Measurements from ENCODE around the gene A3GALT2.
"Not testable (repeated sequence)": the region's sequence is repeated elsewhere in the genome, so short reads cannot be mapped to it uniquely, and the experiment has no call there.

A3GALT2 gene

GRCh38 chr1:33294071-33295010, 26.6 kb downstream of the A3GALT2 start:
- H3K4me3 ChIP-seq (ENCODE audit: low read depth, low read length), result no peak overlapping the region

DNA sequence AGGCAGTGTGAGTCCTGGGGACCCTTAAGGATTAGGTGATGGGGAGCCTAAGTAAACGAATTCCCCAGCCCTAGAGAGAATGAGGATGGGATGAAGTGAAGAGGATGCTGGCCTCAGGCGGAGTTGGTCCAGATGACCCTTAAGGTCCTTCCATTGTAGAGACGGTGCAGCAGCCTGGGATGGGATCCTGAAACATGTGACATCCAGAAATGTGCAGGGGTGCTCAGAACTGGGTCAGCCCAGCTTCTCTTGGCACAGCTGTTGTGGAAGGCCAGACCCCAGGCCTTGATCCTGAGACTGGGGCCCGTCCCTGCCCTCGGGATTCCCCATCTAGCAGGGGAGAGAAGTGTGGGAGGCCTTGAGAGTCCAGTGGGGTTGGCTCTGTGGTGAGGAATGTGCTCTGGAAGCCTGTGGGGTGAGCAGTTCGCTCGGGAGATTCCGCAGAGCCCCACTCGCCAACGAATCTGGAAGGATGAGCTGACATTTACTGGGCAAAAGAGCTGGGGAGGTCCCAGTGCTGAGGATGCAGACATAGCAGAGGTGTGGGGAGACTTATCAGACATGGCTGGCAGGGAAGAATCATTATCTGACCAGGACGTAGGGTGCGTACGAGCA, 28.1 kb downstream of the A3GALT2 start:
- no peak overlapping the region for H3K4me3 ChIP-seq (ENCODE audit: low read depth, low read length)

GRCh38 chr1:33290615-33291014, 30.3 kb downstream of the A3GALT2 start:
- H3K4me3 ChIP-seq (ENCODE audit: low read depth, low read length), result not testable (repeated sequence)

GRCh38 chr1:33289858-33290154, 31.1 kb downstream of the A3GALT2 start:
- H3K4me3 ChIP-seq (ENCODE audit: low read depth, low read length), result no peak overlapping the region

DNA sequence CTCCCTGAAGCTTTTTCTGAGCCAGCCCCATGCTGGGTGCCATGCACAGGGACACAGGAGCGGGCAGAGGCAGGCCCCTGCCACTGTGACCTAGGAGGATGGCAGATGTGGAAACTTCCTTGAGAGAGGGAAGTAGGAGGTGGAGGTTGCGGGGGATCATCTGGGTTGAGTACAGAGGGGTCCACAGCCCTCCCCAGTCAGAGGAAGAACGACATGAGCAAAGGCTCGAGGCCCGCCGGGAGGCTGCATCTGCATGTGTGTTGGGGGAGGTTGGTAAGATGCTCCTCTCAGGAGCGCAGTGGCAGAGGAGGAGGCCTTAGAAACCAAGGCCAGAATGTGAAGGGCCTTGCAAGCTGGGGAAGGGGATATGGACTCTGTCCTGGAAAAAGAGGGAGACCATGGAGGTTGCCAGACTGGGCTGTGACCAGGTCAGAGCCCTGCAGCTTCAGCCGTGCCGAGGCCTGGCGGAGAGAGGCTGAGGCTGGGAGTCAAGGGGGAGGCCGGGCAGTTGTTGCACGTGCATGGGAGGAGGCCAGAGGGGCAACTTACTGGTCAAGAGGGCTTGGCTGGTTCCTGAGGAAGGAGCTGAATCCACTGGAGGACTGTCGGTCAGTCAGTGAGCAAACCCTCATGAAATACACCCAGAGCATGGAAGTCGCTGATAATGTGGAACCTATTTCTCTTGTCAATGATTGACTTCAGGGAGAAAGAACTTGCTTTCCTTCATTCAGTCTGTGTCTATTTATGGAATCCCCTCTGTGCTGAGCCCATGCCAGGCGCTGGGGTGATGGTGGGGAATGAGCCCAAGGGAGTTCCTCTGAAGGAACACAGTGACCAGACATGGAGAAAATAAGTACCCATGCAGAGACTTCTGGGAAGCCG, 31.7 kb downstream of the A3GALT2 start:
- H3K4me3 ChIP-seq (ENCODE audit: low read depth, low read length), result no peak overlapping the region

GRCh38 chr1:33287317-33287716, 33.6 kb downstream of the A3GALT2 start:
- no peak overlapping the region for H3K4me3 ChIP-seq (ENCODE audit: low read depth, low read length)

DNA sequence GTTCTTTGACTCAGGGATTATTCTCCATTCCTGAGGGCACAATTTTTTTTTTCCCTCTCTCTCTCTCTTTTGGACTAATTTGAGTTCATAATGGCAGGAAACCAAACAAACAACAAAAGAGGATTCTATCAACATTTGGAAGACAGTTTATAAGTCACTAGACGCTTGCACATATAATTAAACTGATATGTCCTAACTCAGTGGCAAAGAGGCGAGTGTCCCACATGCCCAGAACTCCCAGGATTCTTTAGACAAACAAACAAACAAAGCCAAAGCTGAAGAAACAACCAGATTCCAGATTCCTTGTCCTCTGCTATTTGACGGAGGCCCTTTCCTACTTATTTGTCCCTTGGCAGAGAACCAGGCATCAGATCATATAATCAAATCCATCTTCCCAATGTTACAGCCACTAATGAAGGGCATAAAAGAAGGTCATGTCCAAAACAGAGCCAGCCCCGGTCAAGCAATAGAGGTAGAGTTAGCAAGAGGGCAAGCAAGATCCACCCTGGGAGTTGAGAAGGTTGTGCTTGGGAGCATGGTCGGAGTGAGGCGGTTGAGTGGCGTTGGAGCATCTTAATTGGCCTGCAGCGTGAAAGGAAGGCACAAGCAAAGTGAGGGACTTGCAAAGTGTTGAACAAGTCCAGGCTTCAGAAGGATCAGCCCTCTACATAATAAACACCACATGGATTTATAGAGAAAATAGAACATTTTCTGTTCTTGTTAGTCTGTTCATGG, 34.3 kb downstream of the A3GALT2 start:
- no peak overlapping the region for H3K4me3 ChIP-seq (ENCODE audit: low read depth, low read length)

- H3K4me3 ChIP-seq (ENCODE audit: low read depth, low read length), result no peak overlapping the region
Observed at GRCh38 chr1:33284049-33284448, 36.8 kb downstream of the A3GALT2 start.

GRCh38 chr1:33282791-33283190, 38.1 kb downstream of the A3GALT2 start:
- H3K4me3 ChIP-seq (ENCODE audit: low read depth, low read length), result no peak overlapping the region

DNA sequence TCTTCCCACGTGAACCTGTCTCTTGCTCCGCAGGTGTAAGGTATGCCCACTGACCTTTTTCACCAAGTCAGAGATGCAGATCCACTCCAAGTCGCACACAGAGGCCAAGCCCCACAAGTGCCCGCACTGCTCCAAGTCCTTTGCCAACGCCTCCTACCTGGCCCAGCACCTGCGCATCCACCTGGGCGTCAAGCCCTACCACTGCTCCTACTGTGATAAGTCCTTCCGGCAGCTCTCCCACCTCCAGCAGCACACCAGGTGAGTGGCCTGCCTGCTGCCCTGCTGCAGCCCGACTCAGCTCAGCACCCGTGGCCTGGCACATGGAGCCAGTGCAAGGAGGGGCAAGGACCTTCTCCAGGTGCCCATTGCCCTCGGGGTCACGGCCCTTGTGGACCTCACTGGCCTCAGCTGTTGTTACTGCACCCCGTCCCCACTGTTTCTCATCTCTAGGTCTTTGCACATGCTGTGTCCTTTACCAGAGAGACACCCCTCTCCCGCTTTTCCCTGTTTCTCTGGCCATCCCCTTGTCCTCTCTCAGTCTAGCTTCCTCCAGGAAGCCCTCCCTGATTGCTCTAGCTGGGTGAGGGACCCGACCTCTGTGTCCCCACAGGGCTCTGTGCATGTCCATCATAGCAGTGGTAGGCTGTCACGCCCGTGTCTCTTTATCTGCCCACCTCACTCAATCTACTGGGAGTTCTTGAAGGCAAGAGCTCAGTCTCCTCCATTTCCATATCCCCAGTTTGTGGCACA, 39.2 kb downstream of the A3GALT2 start:
- no peak overlapping the region for H3K4me3 ChIP-seq (ENCODE audit: low read depth, low read length)

GRCh38 chr1:33280091-33280661, 40.7 kb downstream of the A3GALT2 start:
- no peak overlapping the region for H3K4me3 ChIP-seq (ENCODE audit: low read depth, low read length)

DNA sequence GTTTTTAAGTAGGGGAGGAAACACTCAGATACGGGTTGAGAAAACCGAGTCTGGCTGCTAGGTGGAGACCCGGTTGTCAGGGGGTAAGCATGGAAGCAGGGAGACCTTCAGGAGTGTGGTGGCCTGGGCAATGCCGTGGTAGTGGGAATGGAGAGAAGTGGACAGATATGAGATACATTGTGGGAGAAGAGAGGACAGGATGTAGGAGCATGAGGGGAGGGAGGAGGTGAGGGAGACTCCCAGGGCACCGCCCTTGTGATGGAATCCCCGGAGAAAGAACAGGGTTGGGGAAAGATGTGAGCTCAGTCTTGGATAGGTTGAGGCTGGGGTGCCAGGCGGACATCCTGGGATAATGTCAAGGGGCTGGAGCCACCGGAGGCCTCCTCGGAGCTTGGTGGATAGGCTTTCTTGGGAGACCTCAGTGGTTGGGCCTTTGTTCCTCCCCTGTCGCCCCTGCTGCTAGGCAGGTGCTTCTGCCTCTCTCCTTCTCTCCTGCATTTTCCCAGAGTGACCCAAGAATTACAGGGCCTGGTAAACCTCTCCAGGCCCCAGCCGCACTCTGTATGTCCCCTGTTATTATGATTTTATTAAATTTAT, 43.3 kb downstream of the A3GALT2 start:
- no peak overlapping the region for H3K4me3 ChIP-seq (ENCODE audit: low read depth, low read length)

- H3K4me3 ChIP-seq (ENCODE audit: low read depth, low read length), result no peak overlapping the region
Observed at GRCh38 chr1:33276573-33277298, 44.2 kb downstream of the A3GALT2 start.

DNA sequence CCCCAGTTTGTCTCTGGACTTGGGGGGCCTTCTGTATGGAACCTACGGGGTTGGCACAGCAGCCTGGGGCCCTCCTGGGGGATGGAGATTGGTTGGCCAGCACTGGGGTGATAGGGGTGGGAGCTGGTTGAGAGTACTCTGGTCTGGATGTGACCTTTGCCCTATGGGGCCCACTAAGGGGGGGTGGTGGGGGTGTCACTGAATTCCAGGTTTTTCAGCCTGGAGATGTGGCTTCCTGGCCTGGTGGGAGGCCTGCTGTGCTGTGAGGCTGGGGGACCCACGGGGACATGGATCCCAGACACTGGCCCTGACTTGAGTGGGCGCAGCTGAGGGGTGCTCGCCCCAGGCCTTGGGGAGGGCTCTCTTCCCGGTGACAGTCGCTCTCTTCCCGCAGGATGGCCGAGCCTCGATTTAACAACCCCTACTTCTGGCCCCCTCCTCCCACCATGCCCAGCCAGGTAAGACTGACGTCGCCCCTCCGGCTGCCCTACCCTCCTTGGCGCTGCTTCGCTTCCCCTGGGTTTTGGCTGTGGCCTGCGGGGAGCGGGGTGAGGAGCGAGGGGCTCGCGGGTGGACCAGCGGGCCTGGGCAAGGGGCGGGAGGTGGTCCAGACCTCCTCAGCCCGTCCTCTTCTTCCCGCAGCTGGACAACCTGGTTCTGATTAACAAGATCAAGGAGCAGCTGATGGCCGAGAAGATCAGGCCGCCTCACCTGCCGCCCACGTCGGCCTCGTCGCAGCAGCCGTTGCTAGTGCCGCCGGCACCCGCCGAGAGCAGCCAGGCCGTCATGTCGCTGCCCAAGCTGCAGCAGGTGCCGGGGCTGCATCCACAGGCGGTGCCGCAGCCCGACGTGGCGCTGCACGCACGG, 45.0 kb downstream of the A3GALT2 start:
- no peak overlapping the region for H3K4me3 ChIP-seq (ENCODE audit: low read depth, low read length)

- no peak overlapping the region for H3K4me3 ChIP-seq (ENCODE audit: low read depth, low read length)
Observed at GRCh38 chr1:33275195-33275594, 45.7 kb downstream of the A3GALT2 start.

DNA sequence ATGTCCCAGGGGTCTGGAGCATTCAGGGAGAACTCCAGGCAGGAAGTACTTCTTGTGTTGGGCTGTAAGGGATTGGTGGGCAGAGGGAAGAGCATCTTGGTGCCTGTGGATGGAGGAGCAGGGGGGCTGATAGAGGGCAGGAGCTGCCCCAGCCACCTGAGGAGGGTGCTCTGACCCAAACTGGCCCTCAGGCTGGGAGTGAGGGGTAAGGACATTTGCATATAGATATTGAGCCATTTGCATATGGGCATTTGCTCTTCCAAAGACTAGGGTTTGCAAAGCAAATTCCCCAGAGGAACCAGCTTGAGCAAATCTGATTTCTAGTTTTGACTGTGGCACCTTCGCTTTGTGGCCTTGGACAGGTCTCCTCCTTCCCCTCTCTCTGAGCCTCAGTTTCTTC, 46.5 kb downstream of the A3GALT2 start:
- H3K4me3 ChIP-seq (ENCODE audit: low read depth, low read length), result no peak overlapping the region

- H3K4me3 ChIP-seq (ENCODE audit: low read depth, low read length), result no peak overlapping the region
Observed at GRCh38 chr1:33273961-33274371, 46.9 kb downstream of the A3GALT2 start.

- no peak overlapping the region for H3K4me3 ChIP-seq (ENCODE audit: low read depth, low read length)
Observed at GRCh38 chr1:33273406-33273805, 47.5 kb downstream of the A3GALT2 start.

Measured in iPS-11a (cell line).